H9 (cell line): ENCODE measurements around the gene TBL3. TPM values are rescaled to one million over a fixed set of nuclear protein-coding genes. Genes with fewer than 3 reads are reported as not detected.

Experiments used
- DNase-seq: peaks from one replicate; pipeline ENCODE4 v3.0.0-alpha.2; 2017
- H2AFZ ChIP-seq: one replicate; pipeline ENCODE4 v1.6.1; 2013; ENCODE audit warnings: mild to moderate bottlenecking, low read length, control low read depth, moderate library complexity
- H2AK5ac ChIP-seq: 2 replicates; pipeline ENCODE4 v1.6.1; 2013; ENCODE audit warnings: low read length, control low read depth, mixed read lengths; ENCODE audit not compliant: insufficient read length
- H2BK120ac ChIP-seq: one replicate; pipeline ENCODE4 v1.6.1; 2013; ENCODE audit warnings: low read depth, mild to moderate bottlenecking, low read length, control low read depth, inconsistent platforms; ENCODE audit not compliant: poor library complexity, severe bottlenecking
- H2BK12ac ChIP-seq: 2 replicates; pipeline ENCODE4 v1.6.1; 2013; ENCODE audit warnings: low read length, control low read depth, mixed read lengths, low read depth; ENCODE audit not compliant: insufficient read length
- H2BK15ac ChIP-seq: 2 replicates; pipeline ENCODE4 v1.6.1; 2013; ENCODE audit warnings: low read depth, low read length, control low read depth
- H2BK20ac ChIP-seq: one replicate; pipeline ENCODE4 v1.6.1; 2013; ENCODE audit warnings: low read depth, mild to moderate bottlenecking, low read length, control low read depth, inconsistent platforms; ENCODE audit not compliant: poor library complexity, severe bottlenecking
- H2BK5ac ChIP-seq: 2 replicates; pipeline ENCODE4 v1.6.1; 2013; ENCODE audit warnings: low read length, control low read depth, mixed read lengths; ENCODE audit not compliant: insufficient read length
- H3K14ac ChIP-seq: 2 replicates; pipeline ENCODE4 v1.6.1; 2013; ENCODE audit warnings: low read length, control low read depth; ENCODE audit not compliant: insufficient read depth
- H3K18ac ChIP-seq: 2 replicates; pipeline ENCODE4 v1.6.1; 2013; ENCODE audit warnings: low read depth, mild to moderate bottlenecking, mixed read lengths, low read length, control low read depth; ENCODE audit not compliant: insufficient read length
- H3K23ac ChIP-seq: 2 replicates; pipeline ENCODE4 v1.6.1; 2013; ENCODE audit warnings: low read length, control low read depth, mixed read lengths, low read depth; ENCODE audit not compliant: insufficient read length
- H3K23me2 ChIP-seq: 2 replicates; pipeline ENCODE4 v1.6.1; 2013; ENCODE audit warnings: low read depth, mild to moderate bottlenecking, mixed read lengths, low read length, control low read depth; ENCODE audit not compliant: insufficient read length, poor library complexity, severe bottlenecking
- H3K27ac ChIP-seq: 2 replicates; pipeline ENCODE4 v1.5.1; 2013; ENCODE audit warnings: low read length, control low read depth, mixed read lengths, low read depth; ENCODE audit not compliant: insufficient read length
- H3K27me3 ChIP-seq: 2 replicates; pipeline ENCODE4 v1.6.1; 2013; ENCODE audit warnings: low read length, control low read depth, inconsistent platforms; ENCODE audit not compliant: insufficient read depth
- H3K4ac ChIP-seq: 2 replicates; pipeline ENCODE4 v1.6.1; 2013; ENCODE audit warnings: low read depth, mild to moderate bottlenecking, control low read depth, inconsistent platforms, low read length, moderate library complexity
- H3K4me1 ChIP-seq: 2 replicates; pipeline ENCODE4 v1.6.1; 2013; ENCODE audit warnings: low read length, control low read depth, inconsistent platforms; ENCODE audit not compliant: insufficient read depth
- H3K4me2 ChIP-seq: 2 replicates; pipeline ENCODE4 v1.6.1; 2013; ENCODE audit warnings: low read length, control low read depth, mixed read lengths; ENCODE audit not compliant: insufficient read length, insufficient read depth
- H3K56ac ChIP-seq: 2 replicates; pipeline ENCODE4 v1.6.1; 2013; ENCODE audit warnings: low read depth, mild to moderate bottlenecking, mixed read lengths, low read length, control low read depth; ENCODE audit not compliant: insufficient read length
- H3K79me1 ChIP-seq: 2 replicates; pipeline ENCODE4 v1.6.1; 2013; ENCODE audit warnings: low read depth, mild to moderate bottlenecking, moderate library complexity, low read length, control low read depth, inconsistent platforms; ENCODE audit not compliant: insufficient read depth, poor library complexity, severe bottlenecking
- H3K79me2 ChIP-seq: 2 replicates; pipeline ENCODE4 v1.6.1; 2013; ENCODE audit warnings: low read length, control low read depth, inconsistent platforms; ENCODE audit not compliant: insufficient read depth
- H3K9ac ChIP-seq: 2 replicates; pipeline ENCODE4 v1.6.1; 2013; ENCODE audit warnings: low read length, control low read depth, mixed read lengths; ENCODE audit not compliant: insufficient read length; ENCODE audit errors: extremely low read depth
- H3K9me3 ChIP-seq: one replicate; pipeline ENCODE4 v1.6.1; 2013; ENCODE audit warnings: low read depth, low read length, inconsistent platforms; ENCODE audit not compliant: control insufficient read depth
- H3T11ph ChIP-seq: one replicate; pipeline ENCODE4 v1.6.1; 2013; ENCODE audit warnings: mild to moderate bottlenecking, low read length, control low read depth, inconsistent platforms
- H4K20me1 ChIP-seq: one replicate; pipeline ENCODE4 v1.6.1; 2013; ENCODE audit not compliant: control insufficient read depth, insufficient read length, insufficient read depth
- H4K5ac ChIP-seq: 2 replicates; pipeline ENCODE4 v1.6.1; 2013; ENCODE audit warnings: low read depth, mild to moderate bottlenecking, mixed read lengths, low read length, control low read depth; ENCODE audit not compliant: insufficient read length
- H4K8ac ChIP-seq: replicated peaks from 2 replicates; pipeline ENCODE4 v1.6.1; 2013; ENCODE audit warnings: low read length, control low read depth, mixed read lengths, low read depth; ENCODE audit not compliant: insufficient read length
- H4K91ac ChIP-seq: 2 replicates; pipeline ENCODE4 v1.6.1; 2013; ENCODE audit warnings: low read depth, mild to moderate bottlenecking, moderate library complexity, mixed read lengths, low read length, control low read depth; ENCODE audit not compliant: insufficient read length
- H3K27ac Mint-ChIP-seq, 3 experiments: 2 replicates in 2 of 3; 3 replicates in 1 of 3; pipeline ENCODE4 v1.8.0; 2020 to 2021; ENCODE audit warnings: mixed read lengths in 3 of 3, mild to moderate bottlenecking in 1 of 3, moderate library complexity in 1 of 3
- H3K27me3 Mint-ChIP-seq: 2 replicates; pipeline ENCODE4 v1.8.0; 2021; ENCODE audit warnings: low read depth, mild to moderate bottlenecking, moderate library complexity, mixed read lengths
- H3K36me3 Mint-ChIP-seq, 3 experiments: 2 replicates in 2 of 3; 3 replicates in 1 of 3; pipeline ENCODE4 v1.8.0; 2020 to 2021; ENCODE audit warnings: low read depth in 3 of 3, mixed read lengths in 3 of 3; ENCODE audit not compliant: insufficient read depth in 1 of 3
- H3K4me1 Mint-ChIP-seq, 2 experiments: 2 replicates each; pipeline ENCODE4 v1.8.0; 2020; ENCODE audit warnings: mixed read lengths in 2 of 2
- H3K4me3 Mint-ChIP-seq, 2 experiments: 2 replicates in 1 of 2; 3 replicates in 1 of 2; pipeline ENCODE4 v1.8.0; 2020 to 2021; ENCODE audit warnings: mild to moderate bottlenecking in 2 of 2, mixed read lengths in 2 of 2, moderate library complexity in 1 of 2
- H3K9me3 Mint-ChIP-seq, 2 experiments: 2 replicates in 1 of 2; 3 replicates in 1 of 2; pipeline ENCODE4 v1.8.0; 2020; ENCODE audit warnings: mild to moderate bottlenecking in 2 of 2, mixed read lengths in 2 of 2, moderate library complexity in 1 of 2
- WGBS: extraction: QIAGEN DNeasy Blood & Tissue Kit; methylation state at CpG from one replicate; pipeline ENCODE4 v1.1.7; 2013; ENCODE audit warnings: missing lambda C conversion rate, low lambda C conversion rate, mixed read lengths; ENCODE audit not compliant: insufficient read length; ENCODE audit errors: extremely low coverage; 5-methylcytosine and 5-hydroxymethylcytosine counted together
- total RNA-seq: library from RNA; stranded (reverse); gene quantifications from 2 replicates; pipeline ENCODE4 v1.2.1, GENCODE V29; 2021
- TF ChIP-seq, protein P1 (sequence below): fragments of 200-600 bp; sonication (generic); conservative IDR thresholded peaks from 3 replicates; pipeline ENCODE4 v1.8.0; 2021; ENCODE audit warnings: antibody characterized with exemption, mild to moderate bottlenecking

Gene TBL3
- total RNA-seq, 1 experiment from 2014 or later: 54.0 TPM

DNA sequence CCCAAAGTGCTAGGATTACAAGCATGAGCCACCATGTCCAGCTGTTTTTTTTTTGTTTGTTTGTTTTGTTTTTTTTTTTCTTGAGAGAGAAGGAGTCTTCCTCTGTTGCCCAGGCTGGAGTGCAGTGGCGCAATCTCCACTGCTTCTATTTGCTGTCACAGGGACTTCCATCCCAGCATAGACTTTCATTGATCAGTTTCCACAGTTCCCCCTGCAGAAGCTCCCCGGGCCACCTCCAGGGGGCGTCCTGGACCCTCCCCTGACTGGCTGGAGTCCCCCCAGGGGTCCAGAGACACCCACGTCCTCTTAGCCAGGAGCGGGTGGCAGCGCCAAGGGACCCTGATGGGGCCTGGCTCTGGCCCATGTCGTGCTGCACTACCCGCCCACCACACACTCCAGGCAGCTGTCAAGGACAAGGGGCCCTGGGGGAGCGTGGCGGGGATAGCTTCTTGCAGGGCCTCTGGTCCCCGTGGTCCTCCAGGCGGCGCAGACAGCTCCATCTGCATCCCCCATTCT is 44.6 kb downstream of the TBL3 start:
- TF ChIP-seq, protein P1, sequence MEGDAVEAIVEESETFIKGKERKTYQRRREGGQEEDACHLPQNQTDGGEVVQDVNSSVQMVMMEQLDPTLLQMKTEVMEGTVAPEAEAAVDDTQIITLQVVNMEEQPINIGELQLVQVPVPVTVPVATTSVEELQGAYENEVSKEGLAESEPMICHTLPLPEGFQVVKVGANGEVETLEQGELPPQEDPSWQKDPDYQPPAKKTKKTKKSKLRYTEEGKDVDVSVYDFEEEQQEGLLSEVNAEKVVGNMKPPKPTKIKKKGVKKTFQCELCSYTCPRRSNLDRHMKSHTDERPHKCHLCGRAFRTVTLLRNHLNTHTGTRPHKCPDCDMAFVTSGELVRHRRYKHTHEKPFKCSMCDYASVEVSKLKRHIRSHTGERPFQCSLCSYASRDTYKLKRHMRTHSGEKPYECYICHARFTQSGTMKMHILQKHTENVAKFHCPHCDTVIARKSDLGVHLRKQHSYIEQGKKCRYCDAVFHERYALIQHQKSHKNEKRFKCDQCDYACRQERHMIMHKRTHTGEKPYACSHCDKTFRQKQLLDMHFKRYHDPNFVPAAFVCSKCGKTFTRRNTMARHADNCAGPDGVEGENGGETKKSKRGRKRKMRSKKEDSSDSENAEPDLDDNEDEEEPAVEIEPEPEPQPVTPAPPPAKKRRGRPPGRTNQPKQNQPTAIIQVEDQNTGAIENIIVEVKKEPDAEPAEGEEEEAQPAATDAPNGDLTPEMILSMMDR: peak; percentile 78
- no peaks in the 10 kb centered on the region for H3K4me1 ChIP-seq
- H3K27me3 ChIP-seq: peaks cover 13% of the 10 kb centered on the region; the same call in 1 of the 2 replicates
- no peaks in the 10 kb centered on the region for H3K9me3 ChIP-seq
- no CpG with 5 or more reads among the region's 13 CpGs for WGBS
- H2AK5ac ChIP-seq: no peak overlapping the region
- H3K23ac ChIP-seq: no peak overlapping the region
- Mint-ChIP-seq H3K27ac (no peak overlapping the region), H3K9me3 (peaks cover 0 to under 1% of the 10 kb centered on the region in 2 experiments; a peak in 2 of 5 replicates), H3K36me3 (peaks cover 0 to 2% (median 0%) of the 10 kb centered on the region in 3 experiments; a peak in 1 of 7 replicates), H3K4me3 (no peak overlapping the region), H3K4me1 (peaks cover 2% of the 10 kb centered on the region in 2 experiments; a peak in 1 of 4 replicates), H3K27me3 (peaks cover 52% of the 10 kb centered on the region)
- no peak overlapping the region for H2BK120ac ChIP-seq
- H4K20me1 ChIP-seq: no peaks in the 10 kb centered on the region
- H3K14ac ChIP-seq: no peak overlapping the region; the same call in 1 of the 2 replicates
- H4K5ac ChIP-seq: no peak overlapping the region
- H3K18ac ChIP-seq: no peak overlapping the region
- H2AFZ ChIP-seq: no peak overlapping the region
- no peak overlapping the region for H4K91ac ChIP-seq
- peaks cover 9% of the 10 kb centered on the region for H3K23me2 ChIP-seq
- H3K4me2 ChIP-seq: no peak overlapping the region
- H3K56ac ChIP-seq: no peak overlapping the region
- no peak overlapping the region for H3K4ac ChIP-seq
- no peak overlapping the region for H2BK5ac ChIP-seq
- no peak for DNase-seq
- no peaks in the 10 kb centered on the region for H3K79me1 ChIP-seq
- no peak overlapping the region for H3K27ac ChIP-seq
- H3K79me2 ChIP-seq: no peaks in the 10 kb centered on the region
- H3K9ac ChIP-seq: no peak overlapping the region
- H4K8ac ChIP-seq: no peak overlapping the region
- H3T11ph ChIP-seq: no peak overlapping the region
- no peak overlapping the region for H2BK15ac ChIP-seq
- H2BK20ac ChIP-seq: no peak overlapping the region
- H2BK12ac ChIP-seq: no peak overlapping the region
